ENCODE results near the gene PNMT.

The PNMT gene

GRCh38 chr17:39670746-39671145 lies 2.5 kb downstream of the PNMT start:
- DNase-seq = no peak

- DNase-seq = peak in 1 of 2 experiments; percentile 52
These were observed 3.6 kb downstream of the PNMT start for GRCh38 chr17:39671651-39672521.

DNA sequence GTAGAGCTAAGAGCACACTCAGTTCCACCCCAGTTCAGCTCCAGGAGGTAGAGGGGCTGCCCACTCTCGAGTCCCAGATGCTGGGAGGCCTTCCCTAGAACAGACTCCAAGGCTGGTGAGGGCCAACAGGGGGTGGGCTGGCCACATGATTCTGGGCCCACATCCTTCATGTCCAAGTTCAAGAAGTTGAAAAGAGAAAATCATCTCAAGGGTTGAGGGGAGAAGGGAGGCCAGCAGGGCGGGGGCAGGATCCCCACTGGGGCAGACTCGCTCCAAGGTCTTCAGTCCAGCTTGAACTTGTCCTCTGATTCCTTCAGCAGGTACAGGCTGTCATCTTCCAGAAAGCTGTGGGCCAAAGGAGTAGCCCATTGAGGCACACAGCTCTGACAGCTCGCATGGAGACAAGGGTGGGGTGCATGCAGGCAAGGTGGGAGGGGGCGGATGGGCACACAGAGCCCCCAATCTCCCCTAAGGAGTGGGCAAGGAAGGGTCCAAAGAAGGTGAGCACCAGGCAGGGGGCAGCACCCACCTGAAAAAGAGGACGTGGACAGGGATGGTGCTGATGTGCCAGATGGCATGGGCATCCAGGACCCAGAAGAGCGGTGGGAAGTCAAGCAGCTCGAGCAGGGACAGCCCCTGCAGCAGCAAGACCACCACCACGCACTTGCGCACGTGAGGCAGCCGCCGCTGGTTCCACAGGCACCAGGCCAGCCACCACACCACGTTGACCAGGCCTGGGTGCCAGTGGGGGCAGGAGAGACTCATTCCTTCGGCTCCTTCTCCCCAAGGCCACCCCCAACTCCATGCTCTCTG lies 4.5 kb downstream of the PNMT start:
- no peak for DNase-seq

DNA sequence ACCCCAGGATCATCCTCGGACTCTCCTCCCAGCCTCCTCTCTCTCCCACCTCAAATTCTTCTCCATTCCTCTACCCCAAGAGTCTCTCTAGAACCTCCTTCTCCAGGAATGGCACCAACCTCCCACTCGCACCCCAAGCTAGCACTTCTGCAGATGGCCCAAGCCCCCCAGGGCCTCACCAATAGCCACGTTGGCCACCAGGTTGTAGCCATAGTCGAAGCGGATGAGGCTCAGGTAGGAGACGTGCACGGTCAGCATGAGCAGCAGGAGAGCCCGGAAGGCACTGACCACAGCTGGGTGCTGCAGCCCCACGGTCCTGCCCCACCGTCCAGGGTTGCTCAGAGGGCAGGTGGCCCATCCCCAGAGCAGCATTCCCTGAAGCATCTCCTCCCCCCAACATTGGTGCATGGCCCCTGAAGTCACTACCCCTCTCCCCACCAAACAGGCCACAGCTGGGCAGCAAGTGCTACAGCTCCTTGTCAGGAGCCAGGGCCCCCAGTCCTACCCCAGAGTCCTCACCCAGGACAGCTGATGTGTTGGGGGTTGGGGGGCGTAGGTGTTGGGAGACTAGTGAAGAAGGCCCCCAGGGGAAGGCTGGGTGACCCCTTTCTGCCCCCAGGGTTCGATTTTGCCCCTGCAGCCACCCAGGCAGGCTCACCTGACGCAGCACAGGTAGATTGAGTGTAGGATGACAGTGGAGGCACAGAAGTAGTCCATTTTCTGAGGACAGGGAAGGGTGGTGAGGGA lies 5.3 kb downstream of the PNMT start:
- no peak for DNase-seq

- DNase-seq = no peak
These were observed 5.9 kb downstream of the PNMT start for GRCh38 chr17:39674179-39674578.

- DNase-seq = peak in 1 of 2 experiments; percentile 57
These were observed 6.6 kb downstream of the PNMT start for GRCh38 chr17:39674702-39675389.

DNA sequence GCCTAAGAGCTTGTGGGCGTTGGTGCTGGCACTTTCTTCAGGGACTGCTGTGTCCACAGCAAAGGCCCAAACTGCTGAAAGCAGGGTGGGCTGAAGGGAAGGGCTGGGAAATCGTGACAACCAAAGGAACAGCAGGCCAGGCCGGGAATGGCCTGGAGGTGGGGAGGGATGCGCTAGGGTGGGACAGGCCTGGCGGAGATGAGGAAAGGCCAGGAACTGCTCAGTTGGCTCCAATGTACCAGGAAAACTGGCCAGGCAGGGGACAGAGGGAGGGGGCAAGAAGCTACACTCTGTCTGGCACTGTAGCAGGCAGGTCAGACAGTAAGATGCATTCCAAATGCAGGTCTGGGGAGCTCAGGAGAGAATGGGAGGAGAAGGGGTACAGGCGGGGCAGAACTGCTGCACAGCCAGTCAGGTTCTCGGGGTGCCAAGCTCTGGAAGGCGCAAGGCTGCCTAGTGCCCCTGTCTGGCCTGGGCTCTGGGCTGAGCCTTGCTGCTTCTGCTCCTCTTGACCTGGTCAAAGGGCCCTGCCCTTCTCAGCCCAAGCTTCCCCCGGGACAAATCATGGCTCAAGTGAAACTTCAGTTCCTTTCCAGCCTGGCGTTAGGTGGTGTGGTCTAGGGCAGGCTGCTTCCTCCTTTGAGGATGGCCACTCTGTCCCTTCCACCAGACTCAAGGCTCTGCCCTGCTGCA lies 7.3 kb downstream of the PNMT start:
- DNase-seq = no peak

GRCh38 chr17:39676198-39676819 lies 8.1 kb downstream of the PNMT start:
- DNase-seq = no peak

- DNase-seq = no peak
These were observed 8.8 kb downstream of the PNMT start for GRCh38 chr17:39677072-39677471.

- DNase-seq = no peak
These were observed 9.5 kb downstream of the PNMT start for GRCh38 chr17:39677542-39678339.

DNA sequence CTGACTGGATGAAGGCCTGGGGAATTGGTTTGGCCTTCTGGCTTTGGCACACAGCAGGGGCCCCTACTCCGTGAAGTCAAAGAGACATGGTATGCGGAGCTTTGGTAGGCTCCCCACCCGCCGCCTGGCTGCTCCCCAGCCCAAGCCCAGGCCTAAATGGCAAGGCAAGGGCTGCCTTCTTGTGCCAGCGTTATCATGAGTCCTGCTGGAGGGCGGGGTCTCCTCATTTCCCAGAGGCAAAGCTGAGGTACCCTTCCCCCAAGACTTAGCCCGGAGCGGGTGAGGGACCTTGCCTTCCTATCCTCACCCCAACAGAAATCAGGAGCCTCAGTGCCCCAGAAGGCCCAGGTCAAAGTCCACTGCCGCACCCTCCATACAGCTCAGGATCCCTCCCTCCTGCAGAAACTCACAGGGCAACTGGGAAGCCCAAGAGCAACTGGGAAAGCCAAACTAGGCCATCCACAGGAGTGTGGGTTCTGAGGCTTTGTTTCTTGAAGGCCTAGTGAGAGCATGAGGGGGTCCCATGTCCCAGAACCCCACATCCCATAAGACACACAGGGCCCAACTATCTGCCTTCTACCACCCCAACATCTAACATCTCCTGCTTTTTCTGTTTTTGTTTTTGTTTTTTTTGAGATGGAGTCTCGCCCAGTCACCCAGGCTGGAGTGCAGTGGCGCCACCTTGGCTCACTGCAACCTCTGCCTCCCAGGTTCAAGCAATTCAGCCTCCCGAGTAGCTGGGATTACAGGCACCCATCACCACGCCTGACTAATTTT lies 10.3 kb downstream of the PNMT start:
- DNase-seq = no peak

DNA sequence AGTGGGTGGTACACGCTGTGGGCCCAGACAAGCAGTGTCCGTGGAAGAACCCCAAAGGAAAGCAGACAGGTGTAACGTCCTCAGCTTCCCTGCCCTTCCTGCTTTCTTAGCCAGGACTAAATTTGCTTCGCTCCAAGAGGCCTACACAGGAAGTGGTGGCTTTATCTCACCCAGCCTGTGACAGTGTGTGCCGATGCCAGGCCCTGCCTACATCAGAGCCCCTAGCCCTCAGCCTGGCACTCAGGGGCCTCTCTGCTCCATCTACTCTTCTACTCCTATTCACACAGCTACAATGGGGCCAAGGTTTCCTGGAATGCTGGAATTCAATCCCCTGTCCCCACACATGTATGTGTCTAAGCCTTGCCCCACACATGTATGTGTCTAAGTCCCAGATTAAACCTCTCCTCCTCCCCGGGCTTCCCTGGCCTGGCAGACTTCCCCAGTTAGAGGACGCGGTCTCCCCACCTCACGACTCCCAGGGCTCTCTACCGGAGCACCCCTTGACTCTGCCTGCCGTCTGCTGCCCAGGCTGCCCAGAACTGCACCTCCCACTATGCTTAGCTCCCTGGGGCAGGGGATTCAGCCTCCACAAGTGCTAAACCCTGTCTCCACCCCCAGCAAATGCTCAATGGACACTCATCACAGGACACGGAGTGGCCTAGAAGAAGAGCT lies 11.4 kb downstream of the PNMT start:
- DNase-seq = no peak

- DNase-seq = no peak
These were observed 15.2 kb downstream of the PNMT start for GRCh38 chr17:39683295-39683939.

- no peak for DNase-seq
These were observed 16.3 kb downstream of the PNMT start for GRCh38 chr17:39684369-39685192.

DNA sequence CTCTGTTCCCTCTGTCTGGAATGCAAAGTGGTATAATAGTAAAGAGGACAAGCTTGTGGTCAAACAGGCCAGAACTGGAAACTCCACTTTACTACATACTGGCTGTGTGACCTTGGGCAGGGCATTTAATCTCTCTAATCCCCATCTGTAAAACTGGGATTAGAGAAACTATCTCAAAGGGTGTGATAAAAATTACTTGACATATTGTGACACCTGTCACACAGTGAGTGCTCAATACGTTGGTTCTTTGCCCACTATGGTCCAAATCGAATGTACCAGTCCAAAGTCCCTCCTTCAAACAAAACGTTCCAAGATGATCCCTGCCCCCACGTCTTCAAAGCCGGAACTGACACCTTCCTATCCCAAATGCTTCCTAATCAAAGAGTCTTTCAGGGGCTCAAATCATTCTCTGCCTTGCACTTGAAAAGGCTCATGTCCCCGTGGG lies 18.9 kb downstream of the PNMT start:
- DNase-seq = no peak

DNA sequence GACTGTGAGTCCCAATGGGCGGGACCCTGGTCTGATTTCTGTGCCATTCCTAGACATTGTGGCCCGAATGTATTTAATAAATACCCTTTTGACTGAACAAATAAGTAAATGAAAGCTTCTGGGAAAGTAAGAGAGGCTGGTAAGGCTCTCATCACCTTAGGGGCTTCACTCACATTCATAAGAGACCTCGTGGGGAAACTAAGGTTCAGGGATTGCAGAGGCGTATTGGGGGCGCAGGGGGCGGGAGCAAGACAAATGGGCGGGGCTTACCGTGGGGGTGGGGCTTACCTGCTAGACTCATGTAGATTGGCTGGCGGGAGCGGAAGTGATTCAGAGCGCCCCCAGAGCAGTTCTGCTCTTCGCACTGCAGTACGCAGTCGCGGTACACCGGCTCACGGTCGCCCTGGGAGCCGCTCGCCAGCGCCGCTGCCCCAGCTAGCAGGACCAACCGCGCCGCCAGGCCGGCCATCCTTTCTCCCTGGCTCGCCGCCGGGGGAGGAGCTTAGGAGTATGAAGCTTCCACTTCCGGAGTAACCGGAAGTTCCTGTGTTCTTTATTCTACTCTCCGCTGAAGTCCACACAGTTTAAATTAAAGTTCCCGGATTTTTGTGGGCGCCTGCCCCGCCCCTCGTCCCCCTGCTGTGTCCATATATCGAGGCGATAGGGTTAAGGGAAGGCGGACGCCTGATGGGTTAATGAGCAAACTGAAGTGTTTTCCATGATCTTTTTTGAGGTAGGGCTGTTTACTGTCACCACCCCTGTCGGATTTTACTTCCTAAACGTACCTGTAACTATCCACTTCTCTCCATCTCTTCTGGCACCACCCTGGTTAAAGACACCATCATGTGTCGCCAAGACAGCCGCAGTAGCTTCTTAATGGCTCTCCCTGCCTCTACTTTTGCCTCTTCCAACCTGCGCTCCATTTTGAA lies 19.6 kb downstream of the PNMT start, which contains the start of gene PGAP3:
Gene PGAP3, minus strand, starts transcription at position 512 of the 929 bp plus-strand sequence. Its CDS starts 43 bp downstream, at position 469.
- DNase-seq = peak; percentile 88 to 93
